ENCODE data around the gene STK32B.
"Not testable (repeated sequence)": the region's sequence is repeated elsewhere in the genome, so short reads cannot be mapped to it uniquely, and the experiment has no call there.

Gene STK32B

DNA sequence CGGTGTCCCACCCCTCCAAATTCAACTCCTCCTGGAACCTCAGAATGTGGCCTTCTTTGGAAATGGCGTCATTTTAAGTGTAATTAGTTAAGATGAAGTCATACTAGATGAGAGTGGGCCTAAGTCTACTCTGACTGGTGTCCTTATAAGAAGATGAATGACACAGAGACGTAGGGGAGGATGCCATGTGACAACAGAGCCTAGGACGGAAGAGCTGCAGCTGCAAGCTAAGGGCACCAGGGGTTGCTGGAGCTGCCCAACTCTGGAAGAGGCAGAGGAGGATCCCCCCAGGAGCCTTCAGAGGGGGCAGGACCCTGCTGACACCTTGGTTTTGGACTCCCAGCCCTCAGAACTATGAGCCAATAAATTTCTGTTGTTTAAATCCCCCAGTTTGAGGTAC, 115.1 kb downstream of the STK32B start:
- no peak overlapping the region for H3K27ac ChIP-seq
- no peak for DNase-seq
- TF ChIP-seq, protein P1, sequence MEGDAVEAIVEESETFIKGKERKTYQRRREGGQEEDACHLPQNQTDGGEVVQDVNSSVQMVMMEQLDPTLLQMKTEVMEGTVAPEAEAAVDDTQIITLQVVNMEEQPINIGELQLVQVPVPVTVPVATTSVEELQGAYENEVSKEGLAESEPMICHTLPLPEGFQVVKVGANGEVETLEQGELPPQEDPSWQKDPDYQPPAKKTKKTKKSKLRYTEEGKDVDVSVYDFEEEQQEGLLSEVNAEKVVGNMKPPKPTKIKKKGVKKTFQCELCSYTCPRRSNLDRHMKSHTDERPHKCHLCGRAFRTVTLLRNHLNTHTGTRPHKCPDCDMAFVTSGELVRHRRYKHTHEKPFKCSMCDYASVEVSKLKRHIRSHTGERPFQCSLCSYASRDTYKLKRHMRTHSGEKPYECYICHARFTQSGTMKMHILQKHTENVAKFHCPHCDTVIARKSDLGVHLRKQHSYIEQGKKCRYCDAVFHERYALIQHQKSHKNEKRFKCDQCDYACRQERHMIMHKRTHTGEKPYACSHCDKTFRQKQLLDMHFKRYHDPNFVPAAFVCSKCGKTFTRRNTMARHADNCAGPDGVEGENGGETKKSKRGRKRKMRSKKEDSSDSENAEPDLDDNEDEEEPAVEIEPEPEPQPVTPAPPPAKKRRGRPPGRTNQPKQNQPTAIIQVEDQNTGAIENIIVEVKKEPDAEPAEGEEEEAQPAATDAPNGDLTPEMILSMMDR (IDR thresholded peaks at IDR 0.05), result no peak
- no peaks in the 10 kb centered on the region for H3K27me3 ChIP-seq
- no peaks in the 10 kb centered on the region for H3K4me1 ChIP-seq
- no peaks in the 10 kb centered on the region for H3K36me3 ChIP-seq
- H3K4me3 ChIP-seq, result no peak overlapping the region
- H3K9me3 ChIP-seq, result no peaks in the 10 kb centered on the region
- intact Hi-C loops (cut with DNase I; ENCODE audit: low total_unique reads), result no loop called here

GRCh38 chr4:5168891-5169290, 117.6 kb downstream of the STK32B start:
- Histone ChIP-seq H3K27me3 (no peaks in the 10 kb centered on the region), H3K4me3 (no peak overlapping the region), H3K9me3 (no peaks in the 10 kb centered on the region), H3K27ac (no peak overlapping the region), H3K36me3 (no peaks in the 10 kb centered on the region), H3K4me1 (no peaks in the 10 kb centered on the region)
- DNase-seq, result no peak
- TF ChIP-seq, protein P1 (IDR thresholded peaks at IDR 0.05), result no peak
- intact Hi-C loops (cut with DNase I; ENCODE audit: low total_unique reads), result no loop called here

- H3K9me3 ChIP-seq; H3K4me1 ChIP-seq; H3K27me3 ChIP-seq; H3K36me3 ChIP-seq; DNase-seq; intact Hi-C loops (cut with DNase I; ENCODE audit: low total_unique reads); H3K4me3 ChIP-seq; H3K27ac ChIP-seq: not testable (repeated sequence)
Measured at GRCh38 chr4:5175836-5176235, 124.6 kb downstream of the STK32B start.

- TF ChIP-seq, protein P1 (IDR thresholded peaks at IDR 0.05), result no peak
- no peaks in the 10 kb centered on the region for H3K9me3 ChIP-seq
- no peak overlapping the region for H3K4me3 ChIP-seq
- H3K27ac ChIP-seq, result no peak overlapping the region
- H3K27me3 ChIP-seq, result no peaks in the 10 kb centered on the region
- intact Hi-C loops (cut with DNase I; ENCODE audit: low total_unique reads), result no loop called here
- no peak for DNase-seq
- no peaks in the 10 kb centered on the region for H3K36me3 ChIP-seq
- H3K4me1 ChIP-seq, result no peaks in the 10 kb centered on the region
Measured at GRCh38 chr4:5184606-5185005, 133.3 kb downstream of the STK32B start.

GRCh38 chr4:5185551-5185950, 134.3 kb downstream of the STK32B start:
- Histone ChIP-seq H3K9me3 (no peaks in the 10 kb centered on the region), H3K27me3 (no peaks in the 10 kb centered on the region), H3K4me1 (no peaks in the 10 kb centered on the region), H3K4me3 (no peak overlapping the region), H3K36me3 (no peaks in the 10 kb centered on the region), H3K27ac (no peak overlapping the region)
- intact Hi-C loops (cut with DNase I; ENCODE audit: low total_unique reads), result no loop called here
- TF ChIP-seq, protein P1 (IDR thresholded peaks at IDR 0.05), result no peak
- no peak for DNase-seq

GRCh38 chr4:5186271-5187064, 135.2 kb downstream of the STK32B start:
- intact Hi-C loops (cut with DNase I; ENCODE audit: low total_unique reads), result no loop called here
- Histone ChIP-seq H3K9me3 (no peaks in the 10 kb centered on the region), H3K27me3 (no peaks in the 10 kb centered on the region), H3K27ac (no peak overlapping the region), H3K36me3 (no peaks in the 10 kb centered on the region), H3K4me1 (no peaks in the 10 kb centered on the region), H3K4me3 (no peak overlapping the region)
- DNase-seq, result no peak
- TF ChIP-seq, protein P1 (IDR thresholded peaks at IDR 0.05), result no peak
